CD14-positive monocyte (primary cell): ENCODE results near the gene RDH14. TPM values are rescaled to one million over a fixed set of nuclear protein-coding genes. Genes with fewer than 3 reads are reported as not detected.

Experiments used
- DNase-seq, 3 donors: peaks; one replicate each; pipeline ENCODE4 v3.0.0-alpha.2; 2011 to 2022
- H2AFZ ChIP-seq: 2 replicates; pipeline ENCODE4 v1.6.0; 2012; ENCODE audit warnings: mild to moderate bottlenecking, low read depth, low read length, inconsistent platforms; ENCODE audit not compliant: insufficient read depth, poor library complexity, severe bottlenecking
- H3K27ac ChIP-seq, 2 donors: 1 replicate in 1 of 2; 2 replicates in 1 of 2; pipeline ENCODE4 v1.5.1; 2012 to 2013; ENCODE audit warnings: low read length in 2 of 2, control low read depth in 1 of 2, inconsistent platforms in 1 of 2, low read depth in 1 of 2, mild to moderate bottlenecking in 1 of 2
- H3K27me3 ChIP-seq, 2 donors: one replicate each; pipeline versions ENCODE4 v1.6.0 to v1.6.1; 2011 to 2013; ENCODE audit warnings: low read length in 2 of 2; ENCODE audit not compliant: control insufficient read depth in 2 of 2, insufficient read depth in 2 of 2
- H3K36me3 ChIP-seq, 2 donors: replicated peaks in 1 of 2; 1 replicate in 1 of 2; 2 replicates in 1 of 2; pipeline versions ENCODE4 v1.5.1 to v1.6.1; 2012 to 2013; ENCODE audit warnings: low read length in 2 of 2, control low read depth in 1 of 2, inconsistent platforms in 1 of 2, mild to moderate bottlenecking in 1 of 2; ENCODE audit not compliant: insufficient read depth in 2 of 2, control insufficient read depth in 1 of 2
- H3K4me1 ChIP-seq, 2 donors: 1 replicate in 1 of 2; 2 replicates in 1 of 2; pipeline versions ENCODE4 v1.5.1 to v1.6.1; 2012 to 2013; ENCODE audit warnings: low read length in 2 of 2, control low read depth in 1 of 2, inconsistent platforms in 1 of 2, mild to moderate bottlenecking in 1 of 2, moderate library complexity in 1 of 2; ENCODE audit not compliant: insufficient read depth in 2 of 2, control insufficient read depth in 1 of 2
- H3K4me2 ChIP-seq: replicated peaks from 2 replicates; pipeline ENCODE3; 2012; ENCODE audit warnings: low read length, moderate library complexity, mild to moderate bottlenecking; ENCODE audit not compliant: poor library complexity, severe bottlenecking; ENCODE audit errors: extremely low read depth
- H3K4me3 ChIP-seq, 3 experiments: fragments of 200-600 bp in 1 of 3; sonication (generic) in 1 of 3; replicated peaks in 1 of 3; 1 replicate in 2 of 3; 2 replicates in 1 of 3; pipeline ENCODE4 v1.5.1; 2011 to 2013; ENCODE audit warnings: low read length in 3 of 3, mild to moderate bottlenecking in 3 of 3, control low read depth in 2 of 3, low read depth in 2 of 3, inconsistent platforms in 1 of 3, moderate library complexity in 1 of 3
- H3K79me2 ChIP-seq: 2 replicates; pipeline ENCODE4 v1.6.0; 2012; ENCODE audit warnings: mild to moderate bottlenecking, control low read depth, inconsistent platforms, low read length, moderate library complexity; ENCODE audit not compliant: insufficient read depth
- H3K9ac ChIP-seq: 2 replicates; pipeline ENCODE4 v1.6.0; 2017; ENCODE audit warnings: low read length, mild to moderate bottlenecking; ENCODE audit not compliant: insufficient read depth, poor library complexity, severe bottlenecking
- H3K9me3 ChIP-seq, 2 donors: replicated peaks in 1 of 2; 1 replicate in 1 of 2; 2 replicates in 1 of 2; pipeline versions ENCODE4 v1.5.1 to v1.6.1; 2012 to 2013; ENCODE audit warnings: low read length in 2 of 2, control low read depth in 1 of 2; ENCODE audit not compliant: control insufficient read depth in 1 of 2, insufficient read depth in 1 of 2
- H4K20me1 ChIP-seq: 2 replicates; pipeline ENCODE4 v1.6.0; 2012; ENCODE audit warnings: mild to moderate bottlenecking, low read length, control low read depth, moderate library complexity; ENCODE audit not compliant: insufficient read depth
- H3K27ac Mint-ChIP-seq, 7 donors: one replicate each; pipeline ENCODE4 v1.8.0; 2020; ENCODE audit warnings: mild to moderate bottlenecking in 7 of 7, mixed read lengths in 7 of 7, moderate library complexity in 6 of 7, inconsistent platforms in 2 of 7
- H3K27me3 Mint-ChIP-seq, 3 donors: one replicate each; pipeline ENCODE4 v1.8.0; 2021 to 2022; ENCODE audit warnings: low read depth in 3 of 3, mild to moderate bottlenecking in 3 of 3, mixed read lengths in 3 of 3, moderate library complexity in 3 of 3, inconsistent platforms in 1 of 3
- H3K36me3 Mint-ChIP-seq, 2 donors: one replicate each; pipeline ENCODE4 v1.8.0; 2020; ENCODE audit warnings: mixed read lengths in 2 of 2, inconsistent platforms in 1 of 2, mild to moderate bottlenecking in 1 of 2
- H3K4me1 Mint-ChIP-seq: one replicate; pipeline ENCODE4 v1.8.0; 2020; ENCODE audit warnings: mild to moderate bottlenecking, mixed read lengths
- H3K4me3 Mint-ChIP-seq, 2 donors: one replicate each; pipeline ENCODE4 v1.8.0; 2020; ENCODE audit warnings: mild to moderate bottlenecking in 2 of 2, mixed read lengths in 2 of 2, moderate library complexity in 1 of 2
- H3K9me3 Mint-ChIP-seq, 7 donors: one replicate each; pipeline ENCODE4 v1.8.0; 2020 to 2022; ENCODE audit warnings: mixed read lengths in 7 of 7, mild to moderate bottlenecking in 6 of 7, moderate library complexity in 6 of 7, inconsistent platforms in 2 of 7
- CTCF ChIP-seq: fragments of 200-600 bp; IDR thresholded peaks from one replicate; pipeline ENCODE4 v1.8.0; 2022; ENCODE audit warnings: antibody characterized with exemption, mild to moderate bottlenecking
- WGBS: methylation state at CpG from one replicate; pipeline ENCODE4 v1.1.5; 2013; ENCODE audit warnings: missing lambda C conversion rate; ENCODE audit not compliant: insufficient coverage; 5-methylcytosine and 5-hydroxymethylcytosine counted together
- intact Hi-C, 2 donors: fragments of 100-400 bp; cut with micrococcal nuclease; formaldehyde crosslinking; loops; one replicate each; pipeline versions ENCODE4 v1.15.0 to v1.15.1; 2023
- polyA plus RNA-seq, 3 donors: library from polyadenylated mRNA; depleted of rRNA in 1 of 3; unstranded in 2 of 3; stranded (reverse) in 1 of 3; fragments of 300-500 nt in 2 of 3; fragments of >200 nt in 1 of 3; fragmentation: Illumina TruSeq in 2 of 3; gene quantifications; 1 replicate in 2 of 3; 2 replicates in 1 of 3; pipeline ENCODE4 v1.2.3, GENCODE V29; 2012 to 2021

Gene RDH14
- polyA plus RNA-seq, 3 donors: 5.5 to 16.3 (median 14.3) TPM

- no peak overlapping the region for H3K4me3 ChIP-seq
- H3K4me1 Mint-ChIP-seq: no peaks in the 10 kb centered on the region
- no peaks in the 10 kb centered on the region for H3K79me2 ChIP-seq
- H3K36me3 Mint-ChIP-seq: no peaks in the 10 kb centered on the region
- no peak overlapping the region for H3K4me2 ChIP-seq
- no peaks in the 10 kb centered on the region for H4K20me1 ChIP-seq
- H3K27ac ChIP-seq: no peak overlapping the region
- H3K4me3 Mint-ChIP-seq: no peak overlapping the region
- peaks cover 0 to 2% (median 0%) of the 10 kb centered on the region in 3 donors for H3K27me3 Mint-ChIP-seq
- no peak overlapping the region for H3K9ac ChIP-seq
- no peaks in the 10 kb centered on the region for H3K27me3 ChIP-seq
- no peak overlapping the region for H2AFZ ChIP-seq
- peaks cover 10 to 27% of the 10 kb centered on the region in 2 donors for H3K9me3 ChIP-seq
- peaks cover 8 to 29% (median 14%) of the 10 kb centered on the region in 7 donors for H3K9me3 Mint-ChIP-seq
- intact Hi-C loops: no loop called here
- no peaks in the 10 kb centered on the region for H3K4me1 ChIP-seq
- H3K27ac Mint-ChIP-seq: no peak overlapping the region
- DNase-seq: no peak
- 91% methylated on average over 36 of the region's 37 CpGs for WGBS
- no peak for TF ChIP-seq CTCF
- no peaks in the 10 kb centered on the region for H3K36me3 ChIP-seq
Measured at GRCh38 chr2:18583905-18584607, 23.6 kb upstream of the RDH14 start.

- Mint-ChIP-seq H3K4me1 (no peaks in the 10 kb centered on the region), H3K9me3 (peaks cover 11 to 29% (median 15%) of the 10 kb centered on the region in 7 donors), H3K36me3 (no peaks in the 10 kb centered on the region), H3K4me3 (no peak overlapping the region), H3K27ac (no peak overlapping the region), H3K27me3 (peaks cover 0 to 2% (median 0%) of the 10 kb centered on the region in 3 donors)
- no peak for DNase-seq
- no peak overlapping the region for H3K4me3 ChIP-seq
- no peak overlapping the region for H2AFZ ChIP-seq
- intact Hi-C loops: no loop called here
- H3K79me2 ChIP-seq: no peaks in the 10 kb centered on the region
- H3K27me3 ChIP-seq: no peaks in the 10 kb centered on the region
- H3K4me1 ChIP-seq: no peaks in the 10 kb centered on the region
- no peak overlapping the region for H3K4me2 ChIP-seq
- H3K9me3 ChIP-seq: peaks cover 6 to 18% of the 10 kb centered on the region in 2 donors
- no peak for TF ChIP-seq CTCF
- WGBS: no CpG with 5 or more reads among the region's 3 CpGs
- no peaks in the 10 kb centered on the region for H4K20me1 ChIP-seq
- H3K27ac ChIP-seq: no peak overlapping the region
- no peak overlapping the region for H3K9ac ChIP-seq
- no peaks in the 10 kb centered on the region for H3K36me3 ChIP-seq
Measured at GRCh38 chr2:18580606-18581005, 20.2 kb upstream of the RDH14 start.
